Lower lobe of right lung (tissue), 2 donors: ENCODE results near the gene POLR2H. TPM values are rescaled to one million over a fixed set of nuclear protein-coding genes. Genes with fewer than 3 reads are reported as not detected.
"Not testable (repeated sequence)": the region's sequence is repeated elsewhere in the genome, so short reads cannot be mapped to it uniquely, and the experiment has no call there.

Experiments used
- ATAC-seq, 2 donors: fragments of 200-7000 bp; cut with Tn5 transposase; one replicate each; pipeline ENCODE4 v1.9.1; 2020 to 2022; ENCODE audit warnings: mild to moderate bottlenecking in 2 of 2, moderate library complexity in 2 of 2
- DNase-seq: peaks from one replicate; pipeline ENCODE4 v3.0.0-alpha.2; 2020
- H3K27ac ChIP-seq: fragments of 200-600 bp; one replicate; pipeline ENCODE4 v1.8.0; 2022
- H3K27me3 ChIP-seq: fragments of 200-600 bp; one replicate; pipeline ENCODE4 v1.8.0; 2022; ENCODE audit warnings: low read depth
- H3K36me3 ChIP-seq: fragments of 200-600 bp; one replicate; pipeline ENCODE4 v1.8.0; 2022; ENCODE audit warnings: mild to moderate bottlenecking
- H3K4me1 ChIP-seq: fragments of 200-600 bp; one replicate; pipeline ENCODE4 v1.8.0; 2022
- H3K4me3 ChIP-seq: fragments of 200-600 bp; one replicate; pipeline ENCODE4 v1.8.0; 2022; ENCODE audit warnings: mild to moderate bottlenecking
- H3K9me3 ChIP-seq: fragments of 200-600 bp; one replicate; pipeline ENCODE4 v1.8.0; 2022
- CTCF ChIP-seq: fragments of 200-600 bp; IDR thresholded peaks from one replicate; pipeline ENCODE4 v1.8.0; 2022; ENCODE audit warnings: antibody characterized with exemption, mild to moderate bottlenecking
- intact Hi-C: fragments of 100-400 bp; cut with DNase I; formaldehyde crosslinking; loops from one replicate; pipeline ENCODE4 v1.11.0; 2022
- total RNA-seq: library from RNA; stranded (reverse); fragmentation: NEBNext Ultra II Directional; extraction: Animal tissue kit (Norgen Biotek cat#: 25700); gene quantifications from one replicate; pipeline ENCODE4 v1.2.1, GENCODE V29; 2021
- donor health status: DM: no; HTN: yes; CAD: no; lungs with severe emphysema.

The POLR2H gene
- total RNA-seq, 1 donor from 2014 or later: 53.3 TPM

- Histone ChIP-seq H3K4me3 (peak overlapping the region; percentile 14), H3K4me1 (peaks cover 32% of the 10 kb centered on the region), H3K27ac (peak overlapping the region; percentile 93), H3K9me3 (no peaks in the 10 kb centered on the region), H3K36me3 (peaks cover 38% of the 10 kb centered on the region), H3K27me3 (no peaks in the 10 kb centered on the region)
- no peak for ATAC-seq
- TF ChIP-seq CTCF: no peak
- intact Hi-C loops: no loop called here
- no peak for DNase-seq
Observed at GRCh38 chr3:184339001-184339400, 22.5 kb upstream of the POLR2H start.

GRCh38 chr3:184339451-184340135 is 21.9 kb upstream of the POLR2H start:
- DNase-seq, ATAC-seq, H3K27ac ChIP-seq, H3K27me3 ChIP-seq, intact Hi-C loops, H3K4me3 ChIP-seq, H3K9me3 ChIP-seq: not testable (repeated sequence)
- Histone ChIP-seq H3K36me3 (peaks cover 37% of the 10 kb centered on the region), H3K4me1 (peaks cover 32% of the 10 kb centered on the region)

GRCh38 chr3:184341925-184342324 is 19.6 kb upstream of the POLR2H start:
- peak; percentile 84 for DNase-seq
- Histone ChIP-seq H3K27ac (no peak overlapping the region), H3K4me3 (no peak overlapping the region), H3K9me3 (no peaks in the 10 kb centered on the region), H3K4me1 (peaks cover 31% of the 10 kb centered on the region), H3K27me3 (no peaks in the 10 kb centered on the region), H3K36me3 (peaks cover 33% of the 10 kb centered on the region)
- intact Hi-C loops: no loop called here
- peak; percentile 78 to 86 for ATAC-seq
- TF ChIP-seq CTCF: no peak

GRCh38 chr3:184343200-184343876 is 18.2 kb upstream of the POLR2H start:
- DNase-seq: no peak
- Histone ChIP-seq H3K27me3 (no peaks in the 10 kb centered on the region), H3K36me3 (peaks cover 33% of the 10 kb centered on the region), H3K4me3 (no peak overlapping the region), H3K9me3 (no peaks in the 10 kb centered on the region), H3K27ac (no peak overlapping the region), H3K4me1 (peaks cover 17% of the 10 kb centered on the region)
- no peak for TF ChIP-seq CTCF
- ATAC-seq: no peak
- intact Hi-C loops: no loop called here

GRCh38 chr3:184344579-184345316 is 16.8 kb upstream of the POLR2H start:
- no peak overlapping the region for H3K27ac ChIP-seq
- intact Hi-C loops: no loop called here
- no peak overlapping the region for H3K4me3 ChIP-seq
- no peak for ATAC-seq
- H3K27me3 ChIP-seq: no peaks in the 10 kb centered on the region
- no peaks in the 10 kb centered on the region for H3K9me3 ChIP-seq
- H3K36me3 ChIP-seq: peaks cover 33% of the 10 kb centered on the region
- TF ChIP-seq CTCF: no peak
- H3K4me1 ChIP-seq: peaks cover 8% of the 10 kb centered on the region
- DNase-seq: no peak
